ENCODE data around the gene ASF1B. TPM values are rescaled to one million over a fixed set of nuclear protein-coding genes. Genes with fewer than 3 reads are reported as not detected.

Gene ASF1B
- total and polyA plus RNA-seq, 2 experiments from 2014 or later, result 33.3 to 36.9 TPM

- TF ChIP-seq EZH2phosphoT487 (IDR thresholded peaks at IDR 0.05; ENCODE audit: unreplicated experiment) (no peak), ETS1 (IDR thresholded peaks at IDR 0.05) (no peak), CREB1 (CRISPR knock-in tag; IDR thresholded peaks at IDR 0.05; ENCODE audit: low read depth) (no peak), ZNF462 (CRISPR knock-in tag; IDR thresholded peaks at IDR 0.05) (no peak), POLR2AphosphoS5 (IDR thresholded peaks at IDR 0.05; ENCODE audit: low read depth) (no peak), EZH2 (IDR thresholded peaks at IDR 0.05; ENCODE audit: low read depth, unreplicated experiment) (no peak), STAT1 (IDR thresholded peaks at IDR 0.05; ENCODE audit: unreplicated experiment) (no peak), ZNF331 (CRISPR knock-in tag; IDR thresholded peaks at IDR 0.05; ENCODE audit: low read depth) (no peak), JUNB (IDR thresholded peaks at IDR 0.05; ENCODE audit: unreplicated experiment) (no peak), CTCF (conservative IDR thresholded peaks at IDR 0.05; ENCODE audit: low read depth in 2 of 2) (no peak), REST (IDR thresholded peaks at IDR 0.05; ENCODE audit: unreplicated experiment) (no peak), NANOG (IDR thresholded peaks at IDR 0.05; ENCODE audit: borderline replicate concordance) (no peak), ZNF114 (CRISPR knock-in tag; IDR thresholded peaks at IDR 0.05) (no peak)
- no peak for ATAC-seq
- no peaks in the 10 kb centered on the region for H3K27me3 ChIP-seq (ENCODE audit: insufficient read depth)
- no peak for DNase-seq (ENCODE audit: low spot score)
- H3K9me2 ChIP-seq (ENCODE audit: insufficient read depth), result no peaks in the 10 kb centered on the region
- H3K36me3 ChIP-seq (ENCODE audit: insufficient read depth), result no peaks in the 10 kb centered on the region; the same call in 1 of the 2 replicates
- H4K20me1 ChIP-seq (replicated peaks; ENCODE audit: insufficient read depth), result peaks cover 12% of the 10 kb centered on the region
- Mint-ChIP-seq H3K9me3 (no peaks in the 10 kb centered on the region; the same call in 2 of the 3 replicates), H3K36me3 (ENCODE audit: low read depth) (peaks cover 8% of the 10 kb centered on the region), H3K27me3 (ENCODE audit: insufficient read depth, low read depth, poor library complexity) (peaks cover 14% of the 10 kb centered on the region), H3K4me3 (peak overlapping the region; percentile 82), H3K27ac (no peak overlapping the region), H3K4me1 (peaks cover 46% of the 10 kb centered on the region)
- H2AFZ ChIP-seq, result no peak overlapping the region
- H3K4me1 ChIP-seq (ENCODE audit: insufficient read depth), result peaks cover 51% of the 10 kb centered on the region
- no peak overlapping the region for H3K4me2 ChIP-seq
- no peak overlapping the region for H3K4me3 ChIP-seq
- peaks cover 29% of the 10 kb centered on the region for H3F3A ChIP-seq (replicated peaks; ENCODE audit: low read depth)
- peaks cover 17% of the 10 kb centered on the region for H3K79me2 ChIP-seq (replicated peaks; ENCODE audit: insufficient read depth)
- no peak overlapping the region for H3K27ac ChIP-seq (ENCODE audit: low read depth)
These were observed 20.6 kb downstream of the ASF1B start for GRCh38 chr19:14115756-14116155.

All from GM23338 (cell line).